IPS-20b (cell line): Measurements from ENCODE around the gene PTPRM.

Source experiments
- H3K27ac ChIP-seq: one replicate; pipeline ENCODE4 v1.5.1; 2013; ENCODE audit warnings: low read length
- H3K27me3 ChIP-seq: 2 replicates; pipeline ENCODE4 v1.6.1; 2013; ENCODE audit warnings: mild to moderate bottlenecking, low read length, inconsistent platforms; ENCODE audit not compliant: insufficient read depth
- H3K36me3 ChIP-seq: 2 replicates; pipeline ENCODE4 v1.6.1; 2013; ENCODE audit warnings: low read depth, mild to moderate bottlenecking, inconsistent platforms, low read length, moderate library complexity; ENCODE audit not compliant: insufficient read depth
- H3K4me1 ChIP-seq: 2 replicates; pipeline ENCODE4 v1.6.1; 2013; ENCODE audit warnings: mild to moderate bottlenecking, control low read depth, inconsistent platforms, low read length, moderate library complexity; ENCODE audit not compliant: insufficient read depth
- H3K4me3 ChIP-seq: 2 replicates; pipeline ENCODE4 v1.5.1; 2013; ENCODE audit warnings: mild to moderate bottlenecking, low read length, inconsistent platforms
- H3K9ac ChIP-seq: 2 replicates; pipeline ENCODE4 v1.6.1; 2013; ENCODE audit warnings: low read depth, mild to moderate bottlenecking, inconsistent platforms, low read length, moderate library complexity
- H3K9me3 ChIP-seq: 2 replicates; pipeline ENCODE4 v1.6.1; 2013; ENCODE audit warnings: mild to moderate bottlenecking, low read depth, low read length, inconsistent platforms; ENCODE audit not compliant: insufficient read depth

Gene PTPRM

GRCh38 chr18:7635948-7636347 lies 68.8 kb downstream of the PTPRM start:
- Histone ChIP-seq H3K27me3 (no peaks in the 10 kb centered on the region), H3K4me3 (no peak overlapping the region), H3K4me1 (no peaks in the 10 kb centered on the region), H3K36me3 (no peaks in the 10 kb centered on the region), H3K9me3 (no peaks in the 10 kb centered on the region), H3K9ac (no peak overlapping the region), H3K27ac (no peak overlapping the region)

GRCh38 chr18:7637269-7637668 lies 70.2 kb downstream of the PTPRM start:
- Histone ChIP-seq H3K27me3 (no peaks in the 10 kb centered on the region), H3K9ac (no peak overlapping the region), H3K36me3 (no peaks in the 10 kb centered on the region), H3K4me3 (no peak overlapping the region), H3K9me3 (no peaks in the 10 kb centered on the region), H3K27ac (no peak overlapping the region), H3K4me1 (no peaks in the 10 kb centered on the region)

- Histone ChIP-seq H3K36me3 (no peaks in the 10 kb centered on the region), H3K9ac (no peak overlapping the region), H3K27ac (no peak overlapping the region), H3K4me3 (no peak overlapping the region), H3K4me1 (no peaks in the 10 kb centered on the region), H3K9me3 (no peaks in the 10 kb centered on the region), H3K27me3 (no peaks in the 10 kb centered on the region)
Observed at GRCh38 chr18:7638321-7638720, 71.2 kb downstream of the PTPRM start.

- Histone ChIP-seq H3K9me3 (no peaks in the 10 kb centered on the region), H3K27me3 (no peaks in the 10 kb centered on the region), H3K36me3 (no peaks in the 10 kb centered on the region), H3K9ac (no peak overlapping the region), H3K4me3 (no peak overlapping the region), H3K27ac (no peak overlapping the region), H3K4me1 (peaks cover 6% of the 10 kb centered on the region; the same call in 1 of the 2 replicates)
Observed at GRCh38 chr18:7641813-7642212, 74.7 kb downstream of the PTPRM start.

- Histone ChIP-seq H3K36me3 (no peaks in the 10 kb centered on the region), H3K27ac (no peak overlapping the region), H3K4me3 (no peak overlapping the region), H3K4me1 (peaks cover 6% of the 10 kb centered on the region; the same call in 1 of the 2 replicates), H3K27me3 (no peaks in the 10 kb centered on the region), H3K9ac (no peak overlapping the region), H3K9me3 (no peaks in the 10 kb centered on the region)
Observed at GRCh38 chr18:7642331-7642890, 75.3 kb downstream of the PTPRM start.

GRCh38 chr18:7645756-7646155 lies 78.6 kb downstream of the PTPRM start:
- no peaks in the 10 kb centered on the region for H3K9me3 ChIP-seq
- H3K27ac ChIP-seq = no peak overlapping the region
- H3K9ac ChIP-seq = no peak overlapping the region
- H3K36me3 ChIP-seq = no peaks in the 10 kb centered on the region
- H3K4me1 ChIP-seq = peaks cover 6% of the 10 kb centered on the region; the same call in 1 of the 2 replicates
- no peaks in the 10 kb centered on the region for H3K27me3 ChIP-seq
- H3K4me3 ChIP-seq = no peak overlapping the region

GRCh38 chr18:7646174-7646886 lies 79.2 kb downstream of the PTPRM start:
- peaks cover 6% of the 10 kb centered on the region; the same call in 1 of the 2 replicates for H3K4me1 ChIP-seq
- no peaks in the 10 kb centered on the region for H3K9me3 ChIP-seq
- H3K36me3 ChIP-seq = no peaks in the 10 kb centered on the region
- no peak overlapping the region for H3K27ac ChIP-seq
- H3K27me3 ChIP-seq = no peaks in the 10 kb centered on the region
- H3K4me3 ChIP-seq = no peak overlapping the region
- no peak overlapping the region for H3K9ac ChIP-seq

GRCh38 chr18:7647500-7647899 lies 80.4 kb downstream of the PTPRM start:
- no peaks in the 10 kb centered on the region for H3K36me3 ChIP-seq
- H3K9ac ChIP-seq = no peak overlapping the region
- H3K9me3 ChIP-seq = no peaks in the 10 kb centered on the region
- H3K4me3 ChIP-seq = no peak overlapping the region
- peaks cover 6% of the 10 kb centered on the region; the same call in 1 of the 2 replicates for H3K4me1 ChIP-seq
- H3K27me3 ChIP-seq = no peaks in the 10 kb centered on the region
- no peak overlapping the region for H3K27ac ChIP-seq

GRCh38 chr18:7657050-7657449 lies 89.9 kb downstream of the PTPRM start:
- Histone ChIP-seq H3K27ac (no peak overlapping the region), H3K4me3 (no peak overlapping the region), H3K4me1 (peaks cover 10% of the 10 kb centered on the region), H3K9me3 (no peaks in the 10 kb centered on the region), H3K36me3 (no peaks in the 10 kb centered on the region), H3K27me3 (no peaks in the 10 kb centered on the region), H3K9ac (no peak overlapping the region)

- Histone ChIP-seq H3K4me1 (peaks cover 10% of the 10 kb centered on the region), H3K4me3 (no peak overlapping the region), H3K27ac (no peak overlapping the region), H3K9me3 (no peaks in the 10 kb centered on the region), H3K27me3 (no peaks in the 10 kb centered on the region), H3K9ac (no peak overlapping the region), H3K36me3 (no peaks in the 10 kb centered on the region)
Observed at GRCh38 chr18:7657937-7658336, 90.8 kb downstream of the PTPRM start.

GRCh38 chr18:7658701-7659100 lies 91.6 kb downstream of the PTPRM start:
- no peaks in the 10 kb centered on the region for H3K27me3 ChIP-seq
- peaks cover 10% of the 10 kb centered on the region for H3K4me1 ChIP-seq
- no peaks in the 10 kb centered on the region for H3K36me3 ChIP-seq
- H3K27ac ChIP-seq = no peak overlapping the region
- H3K4me3 ChIP-seq = no peak overlapping the region
- no peak overlapping the region for H3K9ac ChIP-seq
- no peaks in the 10 kb centered on the region for H3K9me3 ChIP-seq

GRCh38 chr18:7661207-7661606 lies 94.1 kb downstream of the PTPRM start:
- H3K4me1 ChIP-seq = peaks cover 13% of the 10 kb centered on the region
- no peaks in the 10 kb centered on the region for H3K36me3 ChIP-seq
- no peak overlapping the region for H3K9ac ChIP-seq
- H3K9me3 ChIP-seq = no peaks in the 10 kb centered on the region
- no peak overlapping the region for H3K4me3 ChIP-seq
- no peak overlapping the region for H3K27ac ChIP-seq
- H3K27me3 ChIP-seq = no peaks in the 10 kb centered on the region
